ENCODE results near the gene DENND4A.

Gene DENND4A

GRCh38 chr15:65837301-65838294 lies 45.5 kb upstream of the DENND4A start:
- TF ChIP-seq REST (IDR thresholded peaks at IDR 0.05; ENCODE audit: insufficient read depth in 1 of 2, low read depth in 2 of 2, low read length in 2 of 2) (no peak), POLR2AphosphoS5 (IDR thresholded peaks at IDR 0.05; ENCODE audit: low read depth, low read length) (no peak), FOXP2 (optimal IDR thresholded peaks at IDR 0.05; ENCODE audit: borderline replicate concordance, extremely low read depth, extremely low read length, insufficient read depth) (no peak), TAF1 (IDR thresholded peaks at IDR 0.05; ENCODE audit: borderline replicate concordance, insufficient read depth, low read length) (no peak), SIN3A (IDR thresholded peaks at IDR 0.05; ENCODE audit: borderline replicate concordance, insufficient read depth, low read length) (no peak)

GRCh38 chr15:65836665-65837064 lies 44.6 kb upstream of the DENND4A start:
- TF ChIP-seq FOXP2 (optimal IDR thresholded peaks at IDR 0.05; ENCODE audit: borderline replicate concordance, extremely low read depth, extremely low read length, insufficient read depth), result no peak
- no peak for TF ChIP-seq SIN3A (IDR thresholded peaks at IDR 0.05; ENCODE audit: borderline replicate concordance, insufficient read depth, low read length)
- TF ChIP-seq TAF1 (IDR thresholded peaks at IDR 0.05; ENCODE audit: borderline replicate concordance, insufficient read depth, low read length), result no peak
- no peak for TF ChIP-seq REST (IDR thresholded peaks at IDR 0.05; ENCODE audit: insufficient read depth in 1 of 2, low read depth in 2 of 2, low read length in 2 of 2)
- TF ChIP-seq POLR2AphosphoS5 (IDR thresholded peaks at IDR 0.05; ENCODE audit: low read depth, low read length), result no peak

GRCh38 chr15:65835447-65835846 lies 43.4 kb upstream of the DENND4A start:
- TF ChIP-seq FOXP2 (optimal IDR thresholded peaks at IDR 0.05; ENCODE audit: borderline replicate concordance, extremely low read depth, extremely low read length, insufficient read depth) (no peak), REST (IDR thresholded peaks at IDR 0.05; ENCODE audit: insufficient read depth in 1 of 2, low read depth in 2 of 2, low read length in 2 of 2) (no peak), TAF1 (IDR thresholded peaks at IDR 0.05; ENCODE audit: borderline replicate concordance, insufficient read depth, low read length) (no peak), POLR2AphosphoS5 (IDR thresholded peaks at IDR 0.05; ENCODE audit: low read depth, low read length) (no peak), SIN3A (IDR thresholded peaks at IDR 0.05; ENCODE audit: borderline replicate concordance, insufficient read depth, low read length) (no peak)

- TF ChIP-seq POLR2AphosphoS5 (IDR thresholded peaks at IDR 0.05; ENCODE audit: low read depth, low read length) (no peak), TAF1 (IDR thresholded peaks at IDR 0.05; ENCODE audit: borderline replicate concordance, insufficient read depth, low read length) (no peak), FOXP2 (optimal IDR thresholded peaks at IDR 0.05; ENCODE audit: borderline replicate concordance, extremely low read depth, extremely low read length, insufficient read depth) (no peak), REST (IDR thresholded peaks at IDR 0.05; ENCODE audit: insufficient read depth in 1 of 2, low read depth in 2 of 2, low read length in 2 of 2) (no peak), SIN3A (IDR thresholded peaks at IDR 0.05; ENCODE audit: borderline replicate concordance, insufficient read depth, low read length) (no peak)
Measured at GRCh38 chr15:65834603-65835282, 42.6 kb upstream of the DENND4A start.

Measured in PFSK-1 (cell line).